ENCODE data around the gene C6orf132.

Gene C6orf132

DNA sequence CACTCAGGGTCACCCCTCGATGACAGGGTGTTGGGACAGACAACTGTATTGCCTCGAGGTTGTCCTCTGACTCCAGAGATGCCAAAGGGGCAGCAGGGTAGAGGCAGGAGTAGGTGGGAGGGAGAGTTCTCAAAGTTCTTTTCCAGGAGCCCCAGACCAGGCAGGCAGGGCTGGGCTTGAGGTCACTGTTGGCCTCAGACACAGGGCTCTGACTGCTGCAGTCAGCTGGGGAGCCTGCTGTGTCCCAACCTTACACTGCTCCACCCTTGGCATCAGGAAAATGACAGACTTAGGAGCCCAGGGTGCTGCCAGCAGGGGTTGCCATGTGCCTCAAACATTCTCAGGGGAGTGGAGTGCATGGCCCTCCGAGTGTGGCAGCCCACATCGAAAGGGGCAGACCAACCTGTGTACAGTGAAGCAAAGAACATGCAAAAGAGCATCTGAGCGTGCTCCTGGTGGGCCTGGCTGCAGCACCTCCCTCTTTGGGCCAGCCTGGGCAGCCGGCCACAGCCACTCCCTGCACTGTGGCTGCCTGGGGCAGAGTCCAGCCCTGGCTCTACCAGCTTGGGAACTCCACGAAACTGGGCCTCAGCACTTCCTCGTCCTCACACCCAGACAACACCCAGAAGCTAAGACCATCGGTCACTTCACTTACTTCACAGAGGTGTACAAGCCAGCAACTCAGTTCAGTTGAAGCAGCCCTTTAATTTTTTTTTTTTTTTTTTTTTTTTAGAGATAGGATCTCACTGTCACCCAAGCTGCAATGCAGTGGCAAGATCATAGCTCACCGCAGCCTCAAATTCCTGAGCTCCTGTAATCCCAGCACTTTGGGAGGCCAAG lies 24.0 kb downstream of the C6orf132 start (continued):
- TF ChIP-seq, protein P1, sequence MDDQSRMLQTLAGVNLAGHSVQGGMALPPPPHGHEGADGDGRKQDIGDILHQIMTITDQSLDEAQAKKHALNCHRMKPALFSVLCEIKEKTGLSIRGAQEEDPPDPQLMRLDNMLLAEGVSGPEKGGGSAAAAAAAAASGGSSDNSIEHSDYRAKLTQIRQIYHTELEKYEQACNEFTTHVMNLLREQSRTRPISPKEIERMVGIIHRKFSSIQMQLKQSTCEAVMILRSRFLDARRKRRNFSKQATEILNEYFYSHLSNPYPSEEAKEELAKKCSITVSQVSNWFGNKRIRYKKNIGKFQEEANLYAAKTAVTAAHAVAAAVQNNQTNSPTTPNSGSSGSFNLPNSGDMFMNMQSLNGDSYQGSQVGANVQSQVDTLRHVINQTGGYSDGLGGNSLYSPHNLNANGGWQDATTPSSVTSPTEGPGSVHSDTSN (CRISPR knock-in tag; IDR thresholded peaks at IDR 0.05) = no peak
- TF ChIP-seq ZNF394 (tag by site-specific recombination; IDR thresholded peaks at IDR 0.05; ENCODE audit: borderline replicate concordance) = peak; percentile 70
- TF ChIP-seq, protein P2, sequence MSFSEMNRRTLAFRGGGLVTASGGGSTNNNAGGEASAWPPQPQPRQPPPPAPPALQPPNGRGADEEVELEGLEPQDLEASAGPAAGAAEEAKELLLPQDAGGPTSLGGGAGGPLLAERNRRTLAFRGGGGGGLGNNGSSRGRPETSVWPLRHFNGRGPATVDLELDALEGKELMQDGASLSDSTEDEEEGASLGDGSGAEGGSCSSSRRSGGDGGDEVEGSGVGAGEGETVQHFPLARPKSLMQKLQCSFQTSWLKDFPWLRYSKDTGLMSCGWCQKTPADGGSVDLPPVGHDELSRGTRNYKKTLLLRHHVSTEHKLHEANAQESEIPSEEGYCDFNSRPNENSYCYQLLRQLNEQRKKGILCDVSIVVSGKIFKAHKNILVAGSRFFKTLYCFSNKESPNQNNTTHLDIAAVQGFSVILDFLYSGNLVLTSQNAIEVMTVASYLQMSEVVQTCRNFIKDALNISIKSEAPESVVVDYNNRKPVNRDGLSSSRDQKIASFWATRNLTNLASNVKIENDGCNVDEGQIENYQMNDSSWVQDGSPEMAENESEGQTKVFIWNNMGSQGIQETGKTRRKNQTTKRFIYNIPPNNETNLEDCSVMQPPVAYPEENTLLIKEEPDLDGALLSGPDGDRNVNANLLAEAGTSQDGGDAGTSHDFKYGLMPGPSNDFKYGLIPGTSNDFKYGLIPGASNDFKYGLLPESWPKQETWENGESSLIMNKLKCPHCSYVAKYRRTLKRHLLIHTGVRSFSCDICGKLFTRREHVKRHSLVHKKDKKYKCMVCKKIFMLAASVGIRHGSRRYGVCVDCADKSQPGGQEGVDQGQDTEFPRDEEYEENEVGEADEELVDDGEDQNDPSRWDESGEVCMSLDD (tag by site-specific recombination; IDR thresholded peaks at IDR 0.05) = no peak
- no peak for TF ChIP-seq GFI1B (tag by site-specific recombination; IDR thresholded peaks at IDR 0.05)
- TF ChIP-seq ZNF707 (tag by site-specific recombination; IDR thresholded peaks at IDR 0.05) = no peak
- TF ChIP-seq, protein P3, sequence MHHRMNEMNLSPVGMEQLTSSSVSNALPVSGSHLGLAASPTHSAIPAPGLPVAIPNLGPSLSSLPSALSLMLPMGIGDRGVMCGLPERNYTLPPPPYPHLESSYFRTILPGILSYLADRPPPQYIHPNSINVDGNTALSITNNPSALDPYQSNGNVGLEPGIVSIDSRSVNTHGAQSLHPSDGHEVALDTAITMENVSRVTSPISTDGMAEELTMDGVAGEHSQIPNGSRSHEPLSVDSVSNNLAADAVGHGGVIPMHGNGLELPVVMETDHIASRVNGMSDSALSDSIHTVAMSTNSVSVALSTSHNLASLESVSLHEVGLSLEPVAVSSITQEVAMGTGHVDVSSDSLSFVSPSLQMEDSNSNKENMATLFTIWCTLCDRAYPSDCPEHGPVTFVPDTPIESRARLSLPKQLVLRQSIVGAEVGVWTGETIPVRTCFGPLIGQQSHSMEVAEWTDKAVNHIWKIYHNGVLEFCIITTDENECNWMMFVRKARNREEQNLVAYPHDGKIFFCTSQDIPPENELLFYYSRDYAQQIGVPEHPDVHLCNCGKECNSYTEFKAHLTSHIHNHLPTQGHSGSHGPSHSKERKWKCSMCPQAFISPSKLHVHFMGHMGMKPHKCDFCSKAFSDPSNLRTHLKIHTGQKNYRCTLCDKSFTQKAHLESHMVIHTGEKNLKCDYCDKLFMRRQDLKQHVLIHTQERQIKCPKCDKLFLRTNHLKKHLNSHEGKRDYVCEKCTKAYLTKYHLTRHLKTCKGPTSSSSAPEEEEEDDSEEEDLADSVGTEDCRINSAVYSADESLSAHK (tag by site-specific recombination; IDR thresholded peaks at IDR 0.05) = no peak
- TF ChIP-seq ZNF202 (tag by site-specific recombination; IDR thresholded peaks at IDR 0.05; ENCODE audit: borderline replicate concordance) = no peak
- TF ChIP-seq KLF1 (tag by site-specific recombination; IDR thresholded peaks at IDR 0.05) = peak; percentile 27; the same call in 1 of the 2 replicates
- TF ChIP-seq, protein P4, sequence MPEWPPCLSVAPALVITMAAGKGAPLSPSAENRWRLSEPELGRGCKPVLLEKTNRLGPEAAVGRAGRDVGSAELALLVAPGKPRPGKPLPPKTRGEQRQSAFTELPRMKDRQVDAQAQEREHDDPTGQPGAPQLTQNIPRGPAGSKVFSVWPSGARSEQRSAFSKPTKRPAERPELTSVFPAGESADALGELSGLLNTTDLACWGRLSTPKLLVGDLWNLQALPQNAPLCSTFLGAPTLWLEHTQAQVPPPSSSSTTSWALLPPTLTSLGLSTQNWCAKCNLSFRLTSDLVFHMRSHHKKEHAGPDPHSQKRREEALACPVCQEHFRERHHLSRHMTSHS (tag by site-specific recombination; IDR thresholded peaks at IDR 0.05) = no peak
- TF ChIP-seq ZNF426 (tag by site-specific recombination; IDR thresholded peaks at IDR 0.05) = no peak
- TF ChIP-seq, protein P5, sequence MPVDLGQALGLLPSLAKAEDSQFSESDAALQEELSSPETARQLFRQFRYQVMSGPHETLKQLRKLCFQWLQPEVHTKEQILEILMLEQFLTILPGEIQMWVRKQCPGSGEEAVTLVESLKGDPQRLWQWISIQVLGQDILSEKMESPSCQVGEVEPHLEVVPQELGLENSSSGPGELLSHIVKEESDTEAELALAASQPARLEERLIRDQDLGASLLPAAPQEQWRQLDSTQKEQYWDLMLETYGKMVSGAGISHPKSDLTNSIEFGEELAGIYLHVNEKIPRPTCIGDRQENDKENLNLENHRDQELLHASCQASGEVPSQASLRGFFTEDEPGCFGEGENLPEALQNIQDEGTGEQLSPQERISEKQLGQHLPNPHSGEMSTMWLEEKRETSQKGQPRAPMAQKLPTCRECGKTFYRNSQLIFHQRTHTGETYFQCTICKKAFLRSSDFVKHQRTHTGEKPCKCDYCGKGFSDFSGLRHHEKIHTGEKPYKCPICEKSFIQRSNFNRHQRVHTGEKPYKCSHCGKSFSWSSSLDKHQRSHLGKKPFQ (tag by site-specific recombination; IDR thresholded peaks at IDR 0.05) = no peak
- no peak for TF ChIP-seq SP2 (tag by site-specific recombination; IDR thresholded peaks at IDR 0.05)
- no peak for TF ChIP-seq ZNF112 (tag by site-specific recombination; IDR thresholded peaks at IDR 0.05)
- TF ChIP-seq SCRT1 (tag by site-specific recombination; IDR thresholded peaks at IDR 0.05; ENCODE audit: borderline replicate concordance) = no peak
- no peak for TF ChIP-seq KLF16 (tag by site-specific recombination; IDR thresholded peaks at IDR 0.05)
- TF ChIP-seq ZNF16 (tag by site-specific recombination; IDR thresholded peaks at IDR 0.05; ENCODE audit: low read depth) = no peak
- TF ChIP-seq BCL11A (tag by site-specific recombination; IDR thresholded peaks at IDR 0.05; ENCODE audit: low read depth) = no peak
- TF ChIP-seq ZNF10 (tag by site-specific recombination; IDR thresholded peaks at IDR 0.05) = peak; percentile 84
- peak; percentile 52; the same call in 1 of the 2 replicates for TF ChIP-seq ZNF341 (tag by site-specific recombination; IDR thresholded peaks at IDR 0.05; ENCODE audit: low read depth)
- TF ChIP-seq GLIS2 (tag by site-specific recombination; IDR thresholded peaks at IDR 0.05) = no peak
- TF ChIP-seq, protein P6, sequence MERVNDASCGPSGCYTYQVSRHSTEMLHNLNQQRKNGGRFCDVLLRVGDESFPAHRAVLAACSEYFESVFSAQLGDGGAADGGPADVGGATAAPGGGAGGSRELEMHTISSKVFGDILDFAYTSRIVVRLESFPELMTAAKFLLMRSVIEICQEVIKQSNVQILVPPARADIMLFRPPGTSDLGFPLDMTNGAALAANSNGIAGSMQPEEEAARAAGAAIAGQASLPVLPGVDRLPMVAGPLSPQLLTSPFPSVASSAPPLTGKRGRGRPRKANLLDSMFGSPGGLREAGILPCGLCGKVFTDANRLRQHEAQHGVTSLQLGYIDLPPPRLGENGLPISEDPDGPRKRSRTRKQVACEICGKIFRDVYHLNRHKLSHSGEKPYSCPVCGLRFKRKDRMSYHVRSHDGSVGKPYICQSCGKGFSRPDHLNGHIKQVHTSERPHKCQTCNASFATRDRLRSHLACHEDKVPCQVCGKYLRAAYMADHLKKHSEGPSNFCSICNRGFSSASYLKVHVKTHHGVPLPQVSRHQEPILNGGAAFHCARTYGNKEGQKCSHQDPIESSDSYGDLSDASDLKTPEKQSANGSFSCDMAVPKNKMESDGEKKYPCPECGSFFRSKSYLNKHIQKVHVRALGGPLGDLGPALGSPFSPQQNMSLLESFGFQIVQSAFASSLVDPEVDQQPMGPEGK (tag by site-specific recombination; IDR thresholded peaks at IDR 0.05) = no peak
- TF ChIP-seq, protein P7, sequence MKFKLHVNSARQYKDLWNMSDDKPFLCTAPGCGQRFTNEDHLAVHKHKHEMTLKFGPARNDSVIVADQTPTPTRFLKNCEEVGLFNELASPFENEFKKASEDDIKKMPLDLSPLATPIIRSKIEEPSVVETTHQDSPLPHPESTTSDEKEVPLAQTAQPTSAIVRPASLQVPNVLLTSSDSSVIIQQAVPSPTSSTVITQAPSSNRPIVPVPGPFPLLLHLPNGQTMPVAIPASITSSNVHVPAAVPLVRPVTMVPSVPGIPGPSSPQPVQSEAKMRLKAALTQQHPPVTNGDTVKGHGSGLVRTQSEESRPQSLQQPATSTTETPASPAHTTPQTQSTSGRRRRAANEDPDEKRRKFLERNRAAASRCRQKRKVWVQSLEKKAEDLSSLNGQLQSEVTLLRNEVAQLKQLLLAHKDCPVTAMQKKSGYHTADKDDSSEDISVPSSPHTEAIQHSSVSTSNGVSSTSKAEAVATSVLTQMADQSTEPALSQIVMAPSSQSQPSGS (tag by site-specific recombination; IDR thresholded peaks at IDR 0.05; ENCODE audit: low read depth) = no peak
- TF ChIP-seq MEIS1 (CRISPR knock-in tag; IDR thresholded peaks at IDR 0.05; ENCODE audit: borderline replicate concordance) = no peak
- TF ChIP-seq MYNN (tag by site-specific recombination; IDR thresholded peaks at IDR 0.05; ENCODE audit: borderline replicate concordance) = no peak
- no peak for TF ChIP-seq ZNF677 (tag by site-specific recombination; IDR thresholded peaks at IDR 0.05)
- TF ChIP-seq ZNF560 (tag by site-specific recombination; IDR thresholded peaks at IDR 0.05; ENCODE audit: borderline replicate concordance) = no peak
- TF ChIP-seq ZNF174 (tag by site-specific recombination; IDR thresholded peaks at IDR 0.05) = no peak
